Occipital lobe (tissue), 3 donors: ENCODE measurements around the gene SLITRK2. TPM values are rescaled to one million over a fixed set of nuclear protein-coding genes. Genes with fewer than 3 reads are reported as not detected.

ENCODE experiments used
- DNase-seq: peaks from one replicate; lab custom pipeline; 2025; lab: John Stamatoyannopoulos, UW
- small RNA-seq: library from RNA; depleted of rRNA; stranded (forward); fragments of <200 nt; gene quantifications from one replicate; pipeline ENCODE3, GENCODE V24; 2014
- total RNA-seq: library from RNA; depleted of rRNA; stranded (reverse); fragments of >200 nt; gene quantifications from one replicate; pipeline ENCODE4 v1.2.3, GENCODE V29; 2014

The SLITRK2 gene
- total RNA-seq, 1 donor from 2014 or later, result 9.7 TPM

DNA sequence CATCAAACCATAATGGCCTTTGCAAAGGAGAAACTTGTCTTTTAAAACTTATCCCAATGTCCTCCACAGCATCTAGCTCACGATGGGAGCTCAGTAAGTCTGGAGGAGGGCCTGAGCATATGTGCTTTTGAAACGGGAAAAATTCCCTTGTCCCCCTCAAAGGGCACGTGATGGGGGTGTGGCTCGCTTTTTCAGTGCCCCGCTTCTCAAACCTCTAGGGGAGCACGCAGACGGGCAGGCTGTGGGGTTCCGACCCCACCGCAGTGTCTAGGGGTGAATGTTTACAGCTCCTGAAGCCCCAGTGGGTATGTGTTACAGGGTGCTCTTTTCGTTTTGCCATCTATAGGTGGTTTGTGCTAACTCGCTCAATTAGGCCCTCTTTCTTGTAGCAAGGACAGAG is 31.2 kb downstream of the SLITRK2 start:
- DNase-seq, result no peak

DNA sequence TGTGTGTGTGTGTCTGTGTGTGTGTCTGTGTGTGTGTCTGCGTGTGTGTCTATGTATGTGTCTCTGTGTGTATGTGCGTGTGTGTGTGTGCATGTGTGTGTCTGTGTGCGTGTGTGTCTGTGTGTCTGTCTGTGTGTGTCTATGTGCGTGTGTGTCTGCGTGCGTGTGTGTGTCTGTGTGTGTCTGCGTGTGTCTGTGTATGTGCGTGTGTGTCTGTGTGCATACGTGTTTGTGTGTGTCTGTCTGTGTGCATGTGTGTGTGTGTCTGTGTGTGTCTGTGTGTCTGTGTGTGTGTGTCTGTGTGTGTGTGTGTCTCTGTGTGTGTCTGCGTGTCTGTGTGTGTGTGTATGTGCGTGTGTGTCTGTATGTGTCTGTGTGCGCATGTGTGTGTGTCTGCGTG is 35.6 kb downstream of the SLITRK2 start:
- DNase-seq, result no peak

DNA sequence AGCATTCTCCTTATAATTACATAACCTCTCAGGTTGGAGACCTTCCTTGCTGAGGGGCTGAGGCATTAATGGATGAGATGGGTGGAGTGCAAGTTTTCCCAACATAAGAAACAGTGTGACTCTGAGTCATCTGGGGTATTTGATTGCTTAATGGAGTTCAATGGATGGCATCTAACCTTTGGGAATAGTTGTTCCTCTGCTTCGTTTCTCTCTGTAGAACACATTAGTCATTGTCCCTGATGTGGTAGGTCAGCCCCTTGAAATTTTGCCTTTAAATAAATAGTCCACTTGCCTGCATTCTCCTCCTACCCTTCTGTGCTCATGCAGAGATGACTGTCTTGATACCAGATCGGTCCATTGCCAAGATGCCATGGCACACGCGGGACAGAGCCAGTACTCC is 38.6 kb downstream of the SLITRK2 start:
- DNase-seq, result no peak

DNA sequence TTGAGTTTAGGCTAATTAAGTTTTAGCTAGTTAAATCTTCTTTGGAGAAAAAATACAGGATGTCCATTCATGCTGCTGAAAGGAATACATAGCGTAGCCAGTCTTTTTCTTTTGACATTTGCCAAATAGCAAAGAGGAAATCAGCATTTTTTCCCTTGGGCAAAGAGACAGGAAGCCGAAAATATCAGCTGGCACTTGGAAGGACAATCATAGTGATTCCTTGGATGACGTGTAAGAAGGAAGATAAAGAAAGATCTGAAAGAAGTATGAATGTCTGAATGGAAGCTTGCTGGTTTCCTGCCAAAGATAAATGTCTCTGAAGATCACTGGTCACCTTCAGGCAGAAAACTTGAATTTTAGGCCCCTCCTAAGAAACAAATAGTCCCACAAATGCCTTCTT is 44.2 kb downstream of the SLITRK2 start:
- no peak for DNase-seq

DNA sequence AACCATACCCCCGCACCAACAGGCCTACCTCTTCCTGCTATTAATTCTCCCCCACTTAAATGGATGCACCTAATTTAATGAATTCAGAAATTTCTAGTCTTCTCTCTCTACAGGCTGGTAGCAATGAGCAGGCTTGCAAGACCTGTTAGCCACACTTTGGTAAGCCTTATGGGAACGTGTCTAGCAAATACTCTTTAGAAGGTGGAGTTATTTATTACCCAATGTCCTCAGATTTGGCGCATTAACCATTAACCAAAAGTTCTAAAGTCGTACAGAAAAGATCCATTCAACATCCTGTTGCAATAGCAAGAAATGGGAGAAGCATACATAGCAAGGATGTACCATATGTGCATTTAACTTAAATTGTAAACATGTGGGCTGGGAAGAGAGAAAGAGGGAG is 47.5 kb downstream of the SLITRK2 start:
- DNase-seq, result no peak

Small RNA genes within 50 kb of the gene (small RNA-seq; reads per million reads assigned to genes)
- not detected for gene AL109653.1
